ENCODE results near the gene SP6.

Gene SP6

DNA sequence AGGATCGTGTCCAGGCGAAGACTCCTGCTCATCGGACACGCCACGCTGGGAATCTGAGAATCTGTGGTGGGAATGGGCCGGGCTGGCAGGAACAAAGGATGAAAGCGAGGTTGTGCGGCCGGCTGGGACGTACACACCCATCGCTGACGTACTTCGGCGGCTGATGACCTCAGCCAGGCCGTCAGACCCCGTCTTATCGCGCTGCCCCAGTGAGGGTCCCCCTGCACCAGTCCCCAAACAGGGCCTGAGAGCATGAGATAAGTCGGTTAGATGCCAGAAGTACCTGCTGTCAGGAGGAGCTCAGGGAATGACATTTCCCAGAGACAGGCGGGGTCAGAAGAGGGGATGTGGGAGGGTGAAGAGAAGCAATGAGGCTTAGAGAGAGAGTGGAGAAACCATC, 16.0 kb upstream of the SP6 start:
- H3K36me3 ChIP-seq = no peaks in the 10 kb centered on the region
- H3K27ac ChIP-seq = no peak overlapping the region
- TF ChIP-seq CTCF (IDR thresholded peaks at IDR 0.05) = no peak
- H3K4me3 ChIP-seq (ENCODE audit: low read depth in 1 of 2, low read length in 1 of 2) = no peak overlapping the region
- H3K9me3 ChIP-seq = no peaks in the 10 kb centered on the region
- H3K27me3 ChIP-seq = peaks cover 73% of the 10 kb centered on the region
- no peaks in the 10 kb centered on the region for H3K4me1 ChIP-seq (ENCODE audit: control insufficient read depth in 1 of 2, insufficient read depth in 1 of 2, low read depth in 1 of 2, low read length in 1 of 2)

DNA sequence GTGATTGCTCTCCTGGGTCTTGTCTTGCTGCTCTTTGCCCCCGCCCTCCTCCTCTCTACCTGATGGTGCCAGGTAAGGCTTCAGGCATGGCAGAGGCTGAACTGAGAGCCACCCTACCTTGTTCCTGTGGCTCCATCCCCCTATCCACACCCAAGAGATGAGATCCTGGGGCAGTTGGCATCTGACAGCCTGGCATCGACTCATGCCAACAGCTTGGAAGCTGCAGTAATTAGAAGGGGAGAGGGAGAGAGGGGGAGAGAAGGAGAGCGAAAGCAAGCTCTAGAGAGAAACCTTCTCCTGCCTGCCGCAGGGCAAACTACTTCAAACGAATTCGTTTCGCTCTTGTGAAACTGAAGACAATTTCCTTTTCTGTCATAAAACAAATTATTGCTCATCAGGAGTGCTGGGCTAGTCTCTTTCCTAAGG, 13.8 kb upstream of the SP6 start:
- no peaks in the 10 kb centered on the region for H3K36me3 ChIP-seq
- H3K4me3 ChIP-seq (ENCODE audit: low read depth in 1 of 2, low read length in 1 of 2) = no peak overlapping the region
- H3K27ac ChIP-seq = no peak overlapping the region
- no peaks in the 10 kb centered on the region for H3K9me3 ChIP-seq
- H3K27me3 ChIP-seq = peaks cover 56% of the 10 kb centered on the region
- TF ChIP-seq CTCF (IDR thresholded peaks at IDR 0.05) = no peak
- H3K4me1 ChIP-seq (ENCODE audit: control insufficient read depth in 1 of 2, insufficient read depth in 1 of 2, low read depth in 1 of 2, low read length in 1 of 2) = no peaks in the 10 kb centered on the region

GRCh38 chr17:47862621-47863440, 11.9 kb upstream of the SP6 start:
- H3K27me3 ChIP-seq = peaks cover 54% of the 10 kb centered on the region
- no peak overlapping the region for H3K4me3 ChIP-seq (ENCODE audit: low read depth in 1 of 2, low read length in 1 of 2)
- H3K9me3 ChIP-seq = no peaks in the 10 kb centered on the region
- H3K4me1 ChIP-seq (ENCODE audit: control insufficient read depth in 1 of 2, insufficient read depth in 1 of 2, low read depth in 1 of 2, low read length in 1 of 2) = no peaks in the 10 kb centered on the region
- no peaks in the 10 kb centered on the region for H3K36me3 ChIP-seq
- H3K27ac ChIP-seq = no peak overlapping the region
- TF ChIP-seq CTCF (IDR thresholded peaks at IDR 0.05) = no peak

GRCh38 chr17:47860386-47860785, 9.4 kb upstream of the SP6 start:
- no peak overlapping the region for H3K4me3 ChIP-seq (ENCODE audit: low read depth in 1 of 2, low read length in 1 of 2)
- H3K4me1 ChIP-seq (ENCODE audit: control insufficient read depth in 1 of 2, insufficient read depth in 1 of 2, low read depth in 1 of 2, low read length in 1 of 2) = no peaks in the 10 kb centered on the region
- H3K27ac ChIP-seq = no peak overlapping the region
- H3K27me3 ChIP-seq = peaks cover 58% of the 10 kb centered on the region
- H3K9me3 ChIP-seq = no peaks in the 10 kb centered on the region
- no peak for TF ChIP-seq CTCF (IDR thresholded peaks at IDR 0.05)
- no peaks in the 10 kb centered on the region for H3K36me3 ChIP-seq

- H3K9me3 ChIP-seq = no peaks in the 10 kb centered on the region
- no peaks in the 10 kb centered on the region for H3K4me1 ChIP-seq (ENCODE audit: control insufficient read depth in 1 of 2, insufficient read depth in 1 of 2, low read depth in 1 of 2, low read length in 1 of 2)
- peaks cover 72% of the 10 kb centered on the region for H3K27me3 ChIP-seq
- H3K4me3 ChIP-seq (ENCODE audit: low read depth in 1 of 2, low read length in 1 of 2) = no peak overlapping the region
- TF ChIP-seq CTCF (IDR thresholded peaks at IDR 0.05) = no peak
- no peak overlapping the region for H3K27ac ChIP-seq
- no peaks in the 10 kb centered on the region for H3K36me3 ChIP-seq
Observed at GRCh38 chr17:47857551-47858455, 6.8 kb upstream of the SP6 start.

All from neutrophil (primary cell).